ENCODE data around the gene RESF1.

RESF1 gene

DNA sequence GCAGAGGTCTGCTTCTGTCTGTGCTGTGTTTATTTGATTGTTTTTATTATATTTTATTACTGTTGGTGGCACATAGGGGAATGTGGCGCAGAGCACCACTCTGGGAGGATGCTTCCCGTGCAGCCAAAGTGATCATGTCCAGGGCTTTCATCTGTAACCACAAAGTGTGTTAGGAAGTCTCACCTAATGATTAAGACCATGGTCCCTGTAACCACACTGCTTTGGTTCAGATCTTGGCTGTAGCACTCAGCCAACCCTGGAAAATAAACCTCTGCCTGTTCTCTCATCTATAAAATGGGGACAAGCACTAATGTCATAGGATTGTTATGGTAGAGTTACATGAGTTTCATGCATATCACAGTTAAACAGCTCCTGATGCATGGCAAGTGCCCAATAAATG, 1.9 kb downstream of the RESF1 start:
- DNase-seq (ENCODE audit: low read depth): no peak

DNA sequence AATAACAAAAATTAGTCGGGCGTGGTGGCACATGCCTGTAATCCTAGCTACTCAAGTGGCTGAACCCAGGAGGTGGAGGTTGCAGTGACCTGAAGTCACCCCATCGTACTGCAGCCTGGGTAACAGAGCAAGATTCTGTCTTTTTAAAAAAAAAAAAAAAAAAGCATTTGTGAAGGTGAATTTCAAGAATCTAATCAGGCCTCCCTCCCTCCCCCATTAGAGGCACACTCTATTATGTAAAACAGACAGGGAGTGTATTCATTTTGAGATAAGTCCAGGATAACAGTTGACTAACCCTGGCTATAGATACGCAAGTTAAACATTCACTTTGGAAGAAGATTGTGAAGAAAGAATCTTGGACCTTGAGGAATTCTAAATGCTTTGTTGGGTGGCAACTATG, 2.9 kb downstream of the RESF1 start:
- DNase-seq (ENCODE audit: low read depth): no peak

DNA sequence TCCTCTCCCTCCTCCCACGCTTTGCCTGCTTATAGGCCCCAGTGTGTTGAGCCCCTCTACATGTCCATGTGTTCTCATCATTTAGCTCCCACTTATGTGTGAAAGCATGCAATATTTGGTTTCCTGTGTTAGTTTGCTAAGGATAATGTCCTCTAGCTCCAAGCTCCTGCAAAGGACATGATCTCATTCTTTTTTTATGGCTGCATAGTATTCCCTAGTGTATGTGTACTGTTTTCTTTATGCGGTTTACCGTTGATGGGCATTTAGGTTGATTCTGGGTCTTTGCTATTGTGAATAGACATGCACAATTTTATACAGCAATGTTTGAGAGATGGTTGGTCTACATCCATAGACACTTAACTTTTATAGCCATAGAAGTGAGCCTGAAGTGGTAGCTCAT, 5.1 kb downstream of the RESF1 start:
- DNase-seq (ENCODE audit: low read depth): no peak

DNA sequence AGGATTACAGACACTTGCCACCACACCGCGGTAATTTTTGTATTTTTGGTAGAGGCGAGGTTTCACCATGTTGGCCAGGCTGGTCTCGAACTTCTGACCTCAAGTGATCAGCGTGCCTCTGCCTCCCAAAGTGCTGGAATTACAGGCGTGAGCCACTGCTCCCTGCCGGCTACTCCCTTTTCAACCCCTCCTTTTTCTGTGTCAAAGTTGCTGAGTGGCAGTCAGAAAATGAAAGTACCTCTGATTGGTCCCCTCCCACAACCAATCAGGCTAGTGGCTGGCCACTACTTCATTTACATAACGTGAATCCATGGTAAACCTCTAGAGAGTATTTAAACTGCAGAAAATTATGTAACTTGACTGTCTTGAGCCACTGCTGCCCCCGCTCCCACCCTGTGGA, 5.9 kb downstream of the RESF1 start:
- DNase-seq (ENCODE audit: low read depth): no peak

DNA sequence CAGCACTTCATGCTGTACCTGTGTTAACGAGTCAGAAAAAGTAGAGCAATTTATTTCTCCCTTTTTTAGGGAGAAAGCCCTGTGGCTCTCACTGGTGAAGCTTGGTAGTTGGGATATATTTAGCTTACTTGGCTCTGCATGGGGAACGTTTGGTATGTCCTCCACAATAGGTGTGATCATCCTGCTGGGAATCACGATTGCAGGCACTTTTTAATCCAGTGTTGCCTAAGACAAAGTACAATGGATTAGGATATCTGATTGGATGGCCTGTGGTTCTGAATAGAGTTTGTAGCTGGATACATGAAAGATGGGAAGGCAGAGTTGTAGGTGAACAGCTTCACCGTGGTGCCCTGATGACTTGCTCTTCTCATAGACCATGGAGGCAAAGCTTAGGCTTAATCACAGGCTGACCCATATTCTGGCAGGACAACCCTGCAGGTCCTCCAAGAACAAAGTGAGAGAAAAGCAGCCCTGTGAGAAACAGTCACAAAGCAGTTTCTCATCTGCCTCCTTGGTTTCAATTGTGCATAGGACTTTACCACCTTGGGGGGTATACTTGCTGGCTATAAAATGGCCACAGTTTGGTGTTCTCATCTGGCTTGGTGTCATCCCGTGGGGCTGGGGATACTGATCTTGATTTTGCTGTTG, 7.5 kb downstream of the RESF1 start:
- no peak for DNase-seq (ENCODE audit: low read depth)

DNA sequence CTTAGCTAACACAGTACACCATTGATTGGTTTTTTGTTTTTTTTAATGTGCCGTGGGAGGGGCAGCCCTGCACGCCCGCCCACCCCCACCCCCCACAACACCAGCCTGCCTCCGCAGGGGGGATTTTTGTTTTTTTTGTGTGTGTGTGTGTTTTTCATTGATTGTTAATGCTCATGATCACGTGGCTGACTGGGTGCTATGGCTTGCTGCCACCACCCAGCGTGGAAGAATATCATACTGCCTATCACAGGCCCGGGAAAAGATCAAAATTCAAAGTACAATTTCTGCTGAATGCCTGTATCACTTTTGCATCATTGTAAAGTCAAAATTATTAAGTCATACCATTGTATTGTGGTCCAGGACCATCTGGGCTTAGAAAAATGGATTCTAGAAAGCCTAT, 8.3 kb downstream of the RESF1 start:
- no peak for DNase-seq (ENCODE audit: low read depth)

DNA sequence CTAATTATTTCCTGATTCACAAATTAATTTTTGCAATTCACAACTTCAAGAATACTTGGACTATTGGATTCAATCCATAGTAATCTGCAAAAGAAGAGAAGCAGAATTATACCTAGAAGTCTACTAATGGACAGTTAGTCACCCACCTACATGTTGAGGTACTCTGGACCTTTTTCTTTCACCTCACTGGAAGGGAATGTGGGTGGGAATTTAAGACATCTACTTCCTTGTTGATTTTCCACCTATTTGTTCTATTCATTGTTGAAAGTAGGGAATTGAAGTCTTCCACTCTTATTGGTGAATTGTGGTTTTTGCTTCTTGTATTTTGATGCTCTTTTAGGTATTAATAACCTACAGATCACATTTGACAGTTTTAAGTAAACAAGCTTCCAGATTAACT, 11.0 kb downstream of the RESF1 start:
- no peak for DNase-seq (ENCODE audit: low read depth)

DNA sequence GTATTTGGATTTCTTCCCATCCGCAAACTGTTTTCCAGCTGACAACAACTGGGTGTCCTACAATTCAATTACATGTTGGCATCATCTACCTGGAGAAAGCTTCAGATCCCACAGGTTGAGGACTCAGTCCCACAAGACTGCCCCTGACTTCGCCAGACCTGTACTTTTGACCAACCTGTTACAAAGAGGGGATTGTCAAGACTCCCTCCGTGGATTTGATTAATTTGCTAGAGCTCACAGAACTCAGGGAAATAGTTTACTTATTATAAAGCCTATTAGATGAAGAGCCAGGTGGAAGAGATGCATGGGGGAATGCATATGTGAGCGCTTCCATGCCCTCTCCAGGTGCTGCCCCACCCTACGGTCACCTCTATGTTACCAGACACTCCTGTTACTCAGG, 14.6 kb downstream of the RESF1 start:
- no peak for DNase-seq (ENCODE audit: low read depth)

DNA sequence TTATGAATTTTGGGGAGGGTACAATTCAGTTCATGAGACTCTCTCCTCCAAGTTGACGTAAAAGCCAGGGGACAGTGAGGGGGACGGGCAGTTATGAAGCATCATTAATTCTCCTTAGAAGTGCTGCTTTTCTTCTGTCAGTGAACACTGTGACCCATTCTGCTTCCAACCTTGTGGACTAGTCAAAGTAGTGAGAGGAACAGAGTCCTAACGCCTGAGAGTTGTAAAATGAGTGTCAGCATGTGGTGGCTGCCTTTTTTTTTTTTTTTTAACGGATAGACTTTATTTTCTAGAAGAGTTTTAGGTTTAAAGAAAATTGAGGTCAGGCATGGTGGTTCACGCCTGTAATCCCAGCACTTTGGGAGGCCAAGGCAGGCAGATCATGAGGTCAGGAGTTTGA, 15.5 kb downstream of the RESF1 start:
- DNase-seq (ENCODE audit: low read depth): no peak

DNA sequence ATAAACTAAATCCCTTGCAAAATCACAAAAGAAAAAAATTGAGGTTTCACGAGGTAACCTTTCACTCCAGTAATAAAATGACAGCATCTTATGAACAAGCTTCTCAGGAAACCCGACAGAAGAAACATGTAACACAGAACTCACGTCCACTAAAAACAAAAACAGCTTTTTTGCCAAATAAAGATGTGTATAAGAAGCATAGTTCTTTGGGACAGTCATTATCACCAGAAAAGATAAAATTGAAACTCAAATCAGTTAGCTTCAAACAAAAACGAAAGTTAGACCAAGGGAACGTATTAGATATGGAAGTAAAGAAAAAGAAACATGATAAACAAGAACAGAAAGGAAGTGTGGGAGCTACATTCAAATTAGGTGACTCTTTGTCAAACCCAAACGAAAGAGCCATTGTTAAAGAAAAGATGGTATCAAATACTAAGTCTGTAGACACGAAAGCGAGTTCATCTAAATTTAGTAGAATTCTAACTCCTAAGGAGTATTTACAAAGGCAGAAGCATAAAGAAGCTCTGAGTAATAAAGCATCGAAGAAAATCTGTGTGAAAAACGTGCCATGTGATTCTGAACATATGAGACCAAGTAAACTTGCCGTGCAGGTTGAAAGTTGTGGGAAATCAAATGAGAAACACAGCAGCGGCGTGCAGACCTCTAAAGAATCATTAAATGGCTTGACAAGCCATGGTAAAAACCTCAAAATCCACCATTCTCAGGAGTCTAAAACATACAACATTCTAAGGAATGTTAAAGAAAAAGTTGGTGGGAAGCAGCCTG, 25.8 kb downstream of the RESF1 start:
- DNase-seq (ENCODE audit: low read depth): no peak

DNA sequence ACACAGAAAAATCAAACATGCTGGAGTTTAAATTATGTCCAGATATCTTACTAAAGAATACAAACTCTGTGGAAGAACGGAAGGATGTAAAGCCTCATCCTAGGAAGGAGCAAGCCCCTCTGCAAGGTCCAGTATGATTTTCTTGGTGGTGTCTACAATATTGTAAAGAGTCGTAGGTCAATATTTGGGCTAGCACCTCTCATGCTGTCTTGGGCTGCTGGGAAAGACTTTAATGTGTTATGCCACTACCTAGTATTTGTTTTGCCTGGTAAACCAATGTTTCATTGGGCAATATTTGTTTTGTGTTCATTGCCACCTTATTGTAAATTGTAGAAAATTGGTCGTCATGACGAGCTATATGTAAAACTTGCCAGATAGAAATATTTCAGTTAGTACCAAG, 26.6 kb downstream of the RESF1 start:
- no peak for DNase-seq (ENCODE audit: low read depth)

DNA sequence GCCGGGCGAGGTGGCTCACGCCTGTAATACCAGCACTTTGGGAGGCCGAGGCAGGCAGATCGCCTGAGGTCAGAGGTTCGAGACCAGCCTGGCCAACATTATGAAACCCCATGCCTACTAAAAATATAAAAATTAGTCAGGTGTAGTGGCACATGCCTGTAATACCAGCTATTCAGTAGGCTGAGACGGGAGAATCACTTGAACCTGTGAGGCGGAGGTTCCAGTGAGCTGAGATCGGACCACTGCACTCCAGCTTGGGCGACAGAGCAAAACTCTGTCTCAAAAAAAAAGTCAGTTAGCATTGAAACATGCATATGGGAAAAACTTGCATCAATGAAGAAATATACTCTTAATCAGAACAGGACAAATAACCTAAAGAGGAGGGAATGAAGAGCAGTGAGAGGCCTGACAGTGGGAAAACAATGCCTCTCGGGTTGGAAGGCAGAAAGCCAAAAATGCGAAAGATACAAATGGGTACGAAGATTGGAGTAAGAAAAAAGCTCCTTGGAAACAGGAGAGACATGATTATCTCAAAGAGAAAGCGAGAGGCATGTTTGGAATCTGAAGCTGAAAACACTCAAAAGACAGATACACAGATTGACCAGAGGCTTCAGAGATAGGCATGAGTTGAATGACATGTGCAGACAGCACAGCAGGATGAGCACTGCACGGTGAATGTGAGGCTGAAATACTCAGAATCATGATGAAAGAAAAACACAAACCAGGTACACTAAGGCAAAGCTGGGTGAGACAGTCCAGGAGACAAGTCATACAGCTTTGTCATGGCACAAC, 30.6 kb downstream of the RESF1 start:
- no peak for DNase-seq (ENCODE audit: low read depth)

DNA sequence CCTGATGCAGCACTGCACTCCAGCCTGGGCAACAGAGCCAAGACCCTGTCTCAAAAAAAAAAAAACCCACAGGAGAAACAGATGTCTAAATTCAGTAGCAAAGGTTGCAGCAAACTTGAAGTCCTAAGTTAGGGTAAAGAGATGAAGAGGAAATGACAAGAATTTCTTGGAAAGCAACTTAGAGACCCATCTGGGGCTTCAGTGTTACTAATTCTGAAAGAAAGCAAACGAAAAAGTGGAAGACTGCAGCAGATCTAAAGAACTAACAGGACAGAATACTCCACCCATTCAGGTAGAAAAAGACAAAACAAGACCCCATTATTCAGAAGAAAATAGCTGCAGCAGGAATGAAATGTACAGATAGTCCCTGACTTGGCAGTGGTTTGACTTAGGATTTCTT, 31.9 kb downstream of the RESF1 start:
- no peak for DNase-seq (ENCODE audit: low read depth)

DNA sequence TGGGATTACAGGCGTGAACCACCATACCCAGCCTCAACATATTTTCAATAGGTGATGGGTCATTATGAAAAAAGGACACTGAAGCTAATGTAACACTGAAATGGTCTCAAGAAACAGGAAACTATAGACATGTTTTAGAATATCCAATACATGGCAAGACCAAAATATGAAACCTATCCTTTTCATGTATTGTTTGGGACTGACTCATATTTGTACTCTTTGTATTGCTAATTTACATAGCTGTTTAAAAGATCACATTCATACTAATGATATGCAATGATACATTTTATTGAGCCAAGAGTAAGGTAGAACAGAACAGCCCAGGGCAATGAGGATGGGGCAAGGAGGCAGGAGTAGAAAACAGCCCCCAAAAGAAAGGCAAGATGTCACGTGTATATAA, 32.6 kb downstream of the RESF1 start:
- DNase-seq (ENCODE audit: low read depth): no peak

DNA sequence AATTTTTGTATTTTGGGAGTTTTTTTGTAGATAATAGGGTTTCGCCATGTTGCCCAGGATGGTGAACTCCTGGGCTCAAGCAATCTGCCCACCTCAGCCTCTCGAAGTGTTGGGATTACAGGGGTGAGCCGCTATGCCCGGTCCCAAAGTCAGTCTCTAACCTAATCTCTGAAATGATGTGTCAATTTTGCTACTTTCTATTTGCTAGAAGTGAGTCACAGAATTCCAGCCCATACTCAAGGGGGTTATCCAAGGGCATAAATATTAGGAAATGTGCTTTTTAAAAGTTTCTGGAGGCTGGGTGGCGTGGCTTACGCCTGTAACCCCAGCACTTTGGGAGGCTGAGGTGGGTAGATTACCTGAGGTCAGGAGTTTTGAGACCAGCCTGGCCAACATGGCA, 40.5 kb downstream of the RESF1 start:
- DNase-seq (ENCODE audit: low read depth): no peak

DNA sequence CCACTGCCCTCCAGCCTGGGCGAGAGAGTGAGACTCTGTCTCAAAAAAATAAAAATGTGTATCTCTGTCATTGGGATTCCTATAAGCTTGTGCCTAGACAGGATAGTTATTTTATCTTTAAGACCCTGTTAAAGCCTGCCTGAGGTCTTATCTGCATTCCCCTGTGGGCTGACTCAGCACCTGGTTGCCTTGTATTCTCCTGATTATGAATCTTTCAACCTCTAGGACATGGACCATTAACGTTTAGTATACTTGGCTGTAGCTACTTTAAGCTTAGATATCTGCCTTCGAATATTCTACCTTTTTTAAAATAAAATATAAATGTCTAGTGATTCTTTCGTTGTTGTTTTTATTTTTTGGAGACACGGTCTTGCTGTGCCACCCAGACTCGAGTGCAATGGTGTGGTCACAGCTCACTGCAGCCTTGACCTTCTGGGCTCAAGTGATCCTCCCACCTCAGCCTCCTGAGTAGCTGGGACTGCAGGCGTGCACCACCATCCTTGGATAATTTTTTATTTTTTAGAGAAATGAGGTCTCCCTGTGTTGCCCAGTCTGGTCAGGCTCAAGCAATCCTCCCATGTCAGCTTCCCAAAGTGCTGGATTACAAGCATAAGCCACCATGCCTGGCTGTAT, 41.3 kb downstream of the RESF1 start:
- DNase-seq (ENCODE audit: low read depth): no peak

DNA sequence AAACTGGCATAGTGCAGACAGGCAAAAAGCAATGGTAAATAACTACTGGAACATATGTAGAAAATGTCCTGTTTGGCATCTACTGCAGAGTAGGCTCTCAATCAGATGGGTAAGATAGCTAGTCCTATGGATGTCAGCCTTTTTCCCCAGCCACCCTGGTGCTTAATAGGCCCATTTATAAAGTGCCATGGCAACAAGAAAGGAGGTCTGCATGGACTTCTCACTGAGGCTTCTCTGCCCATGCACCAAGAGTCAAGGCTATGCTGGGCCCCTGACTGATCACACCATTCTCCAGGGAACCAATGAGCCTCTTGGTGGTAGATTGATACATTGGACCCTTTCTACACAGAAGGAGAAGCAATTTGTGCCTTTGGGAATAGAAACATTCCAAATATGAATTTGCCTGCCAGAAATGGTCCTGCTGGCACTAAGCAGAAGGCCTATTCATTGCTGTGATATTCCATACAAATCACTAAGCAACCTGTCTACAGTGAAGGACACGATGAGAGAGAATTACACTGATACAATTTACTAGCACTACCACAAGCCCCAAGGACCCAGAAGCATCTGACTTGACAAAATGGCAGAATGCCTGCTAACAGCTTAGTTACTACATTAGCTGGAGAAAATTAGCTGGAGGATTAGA, 43.8 kb downstream of the RESF1 start:
- peak; percentile 34 for DNase-seq (ENCODE audit: low read depth)

DNA sequence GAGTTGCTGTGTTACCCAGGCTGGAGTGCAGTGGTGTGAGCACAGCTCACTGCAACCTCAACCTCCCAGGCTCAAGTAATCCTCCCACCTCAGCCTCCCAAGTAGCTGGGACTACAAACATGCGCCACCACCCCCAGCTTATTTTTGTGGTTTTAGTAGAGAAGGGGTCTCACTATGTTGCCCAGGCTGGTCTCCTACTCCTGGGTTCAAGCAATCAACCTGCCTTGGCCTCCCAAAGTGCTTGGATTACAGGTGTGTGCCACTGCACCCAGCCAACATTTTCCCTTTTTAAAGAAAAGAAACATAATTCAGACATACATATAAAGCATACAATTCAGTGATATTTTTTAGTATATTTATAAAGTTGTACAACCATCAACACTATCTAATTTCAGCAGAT, 44.4 kb downstream of the RESF1 start:
- DNase-seq (ENCODE audit: low read depth): no peak

DNA sequence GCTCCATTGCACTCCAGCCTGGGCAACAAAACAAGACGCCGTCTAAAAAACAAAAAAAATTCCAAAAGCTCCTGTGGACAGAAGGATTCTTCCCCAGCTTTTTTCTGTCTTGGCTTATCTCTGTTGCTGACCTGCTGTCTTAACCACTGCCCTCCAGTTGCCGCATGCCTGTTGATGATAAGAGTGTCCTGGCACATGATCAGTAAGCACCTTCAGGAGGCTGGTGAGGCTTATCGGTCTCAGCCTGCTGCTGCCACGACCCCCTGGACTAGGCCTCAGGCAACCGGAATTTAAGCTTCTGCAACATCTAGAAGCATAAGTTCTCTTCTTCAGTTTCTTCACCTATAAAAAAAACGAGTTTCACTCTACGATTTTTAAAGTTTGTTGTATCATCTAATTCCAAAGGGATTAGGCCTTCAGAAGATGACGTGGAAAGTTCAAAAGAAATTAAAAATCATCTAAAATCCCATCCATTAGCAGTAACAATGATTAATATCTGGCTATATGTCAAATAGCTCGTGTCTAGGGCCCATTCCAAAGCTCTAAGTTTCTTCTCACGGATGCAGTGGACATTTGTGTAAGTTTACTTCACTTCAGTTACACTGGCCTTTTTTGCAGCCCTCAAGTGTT, 46.4 kb downstream of the RESF1 start:
- DNase-seq (ENCODE audit: low read depth): no peak

Data from GM04503 (cell line).